Measurements from ENCODE around the gene ADRB1. TPM values are rescaled to one million over a fixed set of nuclear protein-coding genes. Genes with fewer than 3 reads are reported as not detected.

The ADRB1 gene
- total and polyA plus RNA-seq, 2 of the 13 experiments (the other 11 are each of a cell fraction or from before 2014, with no cell fraction given): 0.07 TPM; not detected in 1

- BruUV-seq (replicated peaks): no TSS peak
- Histone ChIP-seq H4K20me1 (ENCODE audit: insufficient read depth, low read length) (no peaks in the 10 kb centered on the region), H3K9ac (ENCODE audit: insufficient read depth, low read depth, low read length) (no peak overlapping the region), H3K4me1 (ENCODE audit: insufficient read depth, low read length) (peaks cover 14% of the 10 kb centered on the region), H3K4me2 (ENCODE audit: low read depth, low read length) (no peak overlapping the region), H2AFZ (ENCODE audit: low read length) (no peak overlapping the region), H3K27me3 (ENCODE audit: control insufficient read depth in 1 of 2, insufficient read depth in 2 of 2, low read length in 2 of 2) (peaks cover 1 to 23% of the 10 kb centered on the region in 2 experiments; a peak in 4 of 5 replicates), H3K27ac (ENCODE audit: extremely low read length, insufficient read depth, low read length) (no peak overlapping the region), H3K9me3 (ENCODE audit: low read length) (no peaks in the 10 kb centered on the region), H3K36me3 (replicated peaks in 1 of 2; ENCODE audit: control insufficient read depth in 1 of 2, insufficient read depth in 2 of 2, low read length in 2 of 2) (no peaks in the 10 kb centered on the region), H3K79me2 (ENCODE audit: insufficient read depth, low read length) (no peaks in the 10 kb centered on the region), H3K4me3 (replicated peaks in 1 of 3; ENCODE audit: insufficient read depth in 1 of 3, low read depth in 2 of 3, low read length in 3 of 3) (no peak overlapping the region)
- in situ Hi-C loops (cut with HindIII; ENCODE audit: extremely low pct_ligation_motif_present, low pct_unique_long_range_greater_than_20kb): no loop called here
- no peak for ATAC-seq
- FAIRE-seq: no peak
- intact Hi-C loops (cut with micrococcal nuclease; ENCODE audit: unreplicated experiment): no loop called here
- WGBS (ENCODE audit: low lambda C conversion rate): 14% methylated on average over 10 of the region's 13 CpGs
- DNase-seq (ENCODE audit: low spot score): no peak
- CTCF ChIA-PET (ENCODE audit: low intra/inter-chr PET ratio, low total read pairs): no interaction called here
- no peak for TF ChIP-seq KIAA2018 (CRISPR knock-in tag; IDR thresholded peaks at IDR 0.05; ENCODE audit: borderline replicate concordance)
- no peak for TF ChIP-seq XBP1 (CRISPR knock-in tag; IDR thresholded peaks at IDR 0.05)
- TF ChIP-seq MEF2D (CRISPR knock-in tag; IDR thresholded peaks at IDR 0.05): no peak
- no peak for TF ChIP-seq ERF (CRISPR knock-in tag; IDR thresholded peaks at IDR 0.05)
- no peak for TF ChIP-seq ZNF160 (CRISPR knock-in tag; IDR thresholded peaks at IDR 0.05)
- no peak for TF ChIP-seq ZSCAN22 (CRISPR knock-in tag; IDR thresholded peaks at IDR 0.05)
- TF ChIP-seq AKAP8 (CRISPR knock-in tag; IDR thresholded peaks at IDR 0.05): no peak
- TF ChIP-seq TEF (CRISPR knock-in tag; IDR thresholded peaks at IDR 0.05): no peak
- no peak for TF ChIP-seq SSRP1 (CRISPR knock-in tag; IDR thresholded peaks at IDR 0.05)
- TF ChIP-seq GABPA (IDR thresholded peaks at IDR 0.05; ENCODE audit: low read depth, low read length): no peak
- TF ChIP-seq GABPA (CRISPR knock-in tag; IDR thresholded peaks at IDR 0.05; ENCODE audit: low read depth): no peak
- TF ChIP-seq ZNF777 (CRISPR knock-in tag; IDR thresholded peaks at IDR 0.05): no peak
- no peak for TF ChIP-seq ZNF746 (CRISPR knock-in tag; IDR thresholded peaks at IDR 0.05)
- TF ChIP-seq ZNF432 (CRISPR knock-in tag; IDR thresholded peaks at IDR 0.05; ENCODE audit: borderline replicate concordance): no peak
- POLR2A ChIA-PET: no interaction called here
Measured at GRCh38 chr10:114095559-114096337, 52.1 kb downstream of the ADRB1 start.

Measured in HepG2 (cell line).